Transverse colon (tissue), 4 donors: ENCODE results near the gene C19orf85.

ENCODE experiments used
- POLR2A ChIP-seq: fragments of 450-650 bp; IDR thresholded peaks from one replicate; pipeline ENCODE4 v1.6.1; 2016; ENCODE audit warnings: antibody characterized with exemption, mild to moderate bottlenecking, moderate library complexity
- POLR2AphosphoS5 ChIP-seq, 3 donors: sonication (generic); formaldehyde crosslinking; IDR thresholded peaks; one replicate each; pipeline ENCODE4 v1.6.1; 2016; ENCODE audit warnings: antibody characterized with exemption in 3 of 3
- TF ChIP-seq, protein P1 (sequence below), 5 experiments: fragments of 200-600 bp in 3 of 5; fragments of 450-650 bp in 2 of 5; sonication (generic) in 3 of 5; IDR thresholded peaks; 1 replicate in 2 of 5; 2 replicates in 3 of 5; pipeline ENCODE4 v1.5.1; 2016 to 2017; ENCODE audit warnings: antibody characterized with exemption in 5 of 5, inconsistent platforms in 3 of 5, mild to moderate bottlenecking in 2 of 5, moderate library complexity in 1 of 5

DNA sequence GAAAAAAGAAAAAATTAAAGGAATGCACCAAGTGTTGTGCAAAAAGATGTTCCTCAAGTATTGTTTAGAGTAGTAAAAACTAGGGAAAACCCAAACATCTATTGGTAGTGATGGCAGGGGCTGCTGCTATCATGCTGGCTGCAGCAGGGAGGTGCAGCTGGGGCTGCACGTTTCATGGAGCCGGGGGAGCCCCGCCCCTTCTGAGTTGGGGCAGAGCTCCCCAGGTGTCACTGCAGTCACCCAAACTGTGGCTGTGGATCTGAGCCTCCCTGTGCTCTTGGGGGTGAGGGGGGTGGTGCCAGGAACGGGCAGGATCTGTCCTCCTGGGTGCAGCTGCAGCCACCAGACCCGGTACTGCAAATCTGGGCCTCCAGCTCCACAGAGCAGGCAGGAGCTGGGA lies 45.4 kb downstream of the C19orf85 start:
- TF ChIP-seq, protein P1, sequence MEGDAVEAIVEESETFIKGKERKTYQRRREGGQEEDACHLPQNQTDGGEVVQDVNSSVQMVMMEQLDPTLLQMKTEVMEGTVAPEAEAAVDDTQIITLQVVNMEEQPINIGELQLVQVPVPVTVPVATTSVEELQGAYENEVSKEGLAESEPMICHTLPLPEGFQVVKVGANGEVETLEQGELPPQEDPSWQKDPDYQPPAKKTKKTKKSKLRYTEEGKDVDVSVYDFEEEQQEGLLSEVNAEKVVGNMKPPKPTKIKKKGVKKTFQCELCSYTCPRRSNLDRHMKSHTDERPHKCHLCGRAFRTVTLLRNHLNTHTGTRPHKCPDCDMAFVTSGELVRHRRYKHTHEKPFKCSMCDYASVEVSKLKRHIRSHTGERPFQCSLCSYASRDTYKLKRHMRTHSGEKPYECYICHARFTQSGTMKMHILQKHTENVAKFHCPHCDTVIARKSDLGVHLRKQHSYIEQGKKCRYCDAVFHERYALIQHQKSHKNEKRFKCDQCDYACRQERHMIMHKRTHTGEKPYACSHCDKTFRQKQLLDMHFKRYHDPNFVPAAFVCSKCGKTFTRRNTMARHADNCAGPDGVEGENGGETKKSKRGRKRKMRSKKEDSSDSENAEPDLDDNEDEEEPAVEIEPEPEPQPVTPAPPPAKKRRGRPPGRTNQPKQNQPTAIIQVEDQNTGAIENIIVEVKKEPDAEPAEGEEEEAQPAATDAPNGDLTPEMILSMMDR (IDR thresholded peaks at IDR 0.05), result no peak
- TF ChIP-seq POLR2AphosphoS5 (IDR thresholded peaks at IDR 0.05), result no peak
- TF ChIP-seq POLR2A, result no peak
